ENCODE data around the gene FRZB. TPM values are rescaled to one million over a fixed set of nuclear protein-coding genes. Genes with fewer than 3 reads are reported as not detected.

Gene FRZB
- total RNA-seq, 2 donors from 2014 or later, result 0.66 to 2.9 TPM

DNA sequence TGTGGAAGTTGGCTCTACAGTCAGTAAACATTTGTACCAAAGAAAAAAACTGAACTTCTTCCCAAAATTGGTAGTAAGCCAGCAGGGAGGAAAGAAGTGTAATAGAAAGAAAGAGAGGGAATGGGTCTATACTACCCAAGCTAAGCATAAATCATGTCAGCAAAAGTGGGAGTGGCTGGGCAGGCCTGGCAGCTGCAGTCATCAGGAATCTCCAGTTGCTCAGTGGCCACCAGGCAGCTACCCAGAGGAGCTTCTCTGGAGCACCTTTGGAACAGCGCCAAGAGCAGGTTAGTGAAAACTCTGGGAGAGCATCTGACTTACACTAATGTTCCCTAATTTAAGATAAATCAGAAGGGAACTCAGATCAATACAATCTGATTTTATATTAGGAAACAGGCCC lies 14.3 kb downstream of the FRZB start:
- Histone ChIP-seq H3K36me3 (replicated peaks in 1 of 2; ENCODE audit: insufficient read depth in 1 of 2, low read depth in 2 of 2) (no peaks in the 10 kb centered on the region), H3K9me3 (no peaks in the 10 kb centered on the region), H3K4me1 (no peaks in the 10 kb centered on the region), H3K27me3 (no peaks in the 10 kb centered on the region), H3K4me3 (no peak overlapping the region), H3K27ac (no peak overlapping the region)
- DNase-seq, result peak in 2 of 4 donors; percentile 16 to 32
- intact Hi-C loops (cut with DNase I), result no loop called here
- TF ChIP-seq CTCF (IDR thresholded peaks at IDR 0.05) (no peak), POLR2A (IDR thresholded peaks at IDR 0.05) (no peak)
- no peak for ATAC-seq
- WGBS, 2 donors, result 63 to 75% methylated on average over 1 of the region's 1 CpG

DNA sequence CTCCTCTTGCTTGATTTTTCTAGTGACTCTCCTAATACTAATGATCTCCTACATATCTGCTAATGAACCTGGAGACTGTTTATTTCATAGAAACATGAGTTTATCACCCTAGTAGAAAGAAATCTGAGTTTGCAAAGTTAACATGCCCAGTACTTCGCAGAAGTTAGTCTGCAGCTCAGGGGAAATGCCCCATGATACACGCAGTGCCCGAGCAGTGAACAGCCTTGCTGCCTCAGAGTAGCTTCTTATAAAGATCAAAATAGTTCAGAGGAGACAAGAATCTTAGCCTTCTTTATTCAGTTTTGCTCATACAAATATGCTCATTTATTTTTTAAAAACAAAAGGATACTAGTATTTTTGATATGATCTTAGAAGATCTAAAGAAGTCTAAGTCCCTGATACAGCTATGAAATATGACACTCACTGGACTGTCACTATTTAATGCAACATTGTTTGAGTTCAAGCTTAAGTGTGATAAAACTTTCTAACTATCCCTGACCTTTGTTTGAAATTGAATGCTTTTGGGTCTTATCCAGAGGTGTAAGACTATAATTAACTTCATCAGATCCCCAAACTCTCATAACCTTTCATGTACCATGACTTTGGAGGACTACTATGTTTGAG lies 20.5 kb downstream of the FRZB start:
- no peak overlapping the region for H3K27ac ChIP-seq
- H3K4me3 ChIP-seq, result no peak overlapping the region
- no peak for TF ChIP-seq POLR2A (IDR thresholded peaks at IDR 0.05)
- no peak for TF ChIP-seq CTCF (IDR thresholded peaks at IDR 0.05)
- ATAC-seq (no peak), DNase-seq (no peak)
- no peaks in the 10 kb centered on the region for H3K36me3 ChIP-seq (replicated peaks in 1 of 2; ENCODE audit: insufficient read depth in 1 of 2, low read depth in 2 of 2)
- peaks cover 9% of the 10 kb centered on the region for H3K4me1 ChIP-seq
- no peaks in the 10 kb centered on the region for H3K9me3 ChIP-seq
- 15 to 42% methylated on average over 3 of the region's 3 CpGs for WGBS, 2 donors
- intact Hi-C loops (cut with DNase I), result no loop called here
- H3K27me3 ChIP-seq, result no peaks in the 10 kb centered on the region

DNA sequence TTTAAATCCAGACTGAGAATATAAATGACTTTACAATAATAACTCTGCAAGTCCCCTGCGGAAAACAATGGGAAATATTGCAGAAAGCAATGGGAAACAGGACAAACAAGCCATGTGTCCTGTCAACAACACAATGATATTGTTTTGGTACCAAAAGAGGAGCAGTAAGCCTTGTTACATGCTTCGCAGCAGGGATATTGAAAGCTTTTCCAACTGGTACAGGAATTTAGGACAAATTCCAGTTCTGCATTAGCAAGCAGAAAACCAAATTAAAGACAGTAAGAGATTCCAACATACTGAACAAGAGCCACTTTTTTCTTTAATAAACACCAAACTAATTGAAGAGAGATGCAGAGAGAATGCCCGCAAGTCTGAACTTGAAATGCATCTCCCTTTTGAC lies 30.0 kb downstream of the FRZB start:
- H3K4me1 ChIP-seq, result no peaks in the 10 kb centered on the region
- WGBS, 2 donors, result 89 to 92% methylated on average over 3 of the region's 3 CpGs
- TF ChIP-seq CTCF (IDR thresholded peaks at IDR 0.05) (no peak), POLR2A (IDR thresholded peaks at IDR 0.05) (no peak)
- DNase-seq (no peak), ATAC-seq (no peak)
- no peak overlapping the region for H3K27ac ChIP-seq
- H3K9me3 ChIP-seq, result no peaks in the 10 kb centered on the region
- no peak overlapping the region for H3K4me3 ChIP-seq
- no peaks in the 10 kb centered on the region for H3K27me3 ChIP-seq
- no peaks in the 10 kb centered on the region for H3K36me3 ChIP-seq (replicated peaks in 1 of 2; ENCODE audit: insufficient read depth in 1 of 2, low read depth in 2 of 2)
- intact Hi-C loops (cut with DNase I), result no loop called here

- intact Hi-C loops (cut with DNase I), result no loop called here
- no peaks in the 10 kb centered on the region for H3K27me3 ChIP-seq
- WGBS, 2 donors, result 75 to 81% methylated on average over 1 of the region's 1 CpG
- H3K4me1 ChIP-seq, result no peaks in the 10 kb centered on the region
- TF ChIP-seq POLR2A (IDR thresholded peaks at IDR 0.05), result no peak
- no peak for TF ChIP-seq CTCF (IDR thresholded peaks at IDR 0.05)
- H3K9me3 ChIP-seq, result no peaks in the 10 kb centered on the region
- H3K27ac ChIP-seq, result no peak overlapping the region
- ATAC-seq (no peak), DNase-seq (no peak)
- H3K4me3 ChIP-seq, result no peak overlapping the region
- no peaks in the 10 kb centered on the region for H3K36me3 ChIP-seq (replicated peaks in 1 of 2; ENCODE audit: insufficient read depth in 1 of 2, low read depth in 2 of 2)
Observed at GRCh38 chr2:182834293-182834692, 32.1 kb downstream of the FRZB start.
